ENCODE data around the gene SNX17.

DNA sequence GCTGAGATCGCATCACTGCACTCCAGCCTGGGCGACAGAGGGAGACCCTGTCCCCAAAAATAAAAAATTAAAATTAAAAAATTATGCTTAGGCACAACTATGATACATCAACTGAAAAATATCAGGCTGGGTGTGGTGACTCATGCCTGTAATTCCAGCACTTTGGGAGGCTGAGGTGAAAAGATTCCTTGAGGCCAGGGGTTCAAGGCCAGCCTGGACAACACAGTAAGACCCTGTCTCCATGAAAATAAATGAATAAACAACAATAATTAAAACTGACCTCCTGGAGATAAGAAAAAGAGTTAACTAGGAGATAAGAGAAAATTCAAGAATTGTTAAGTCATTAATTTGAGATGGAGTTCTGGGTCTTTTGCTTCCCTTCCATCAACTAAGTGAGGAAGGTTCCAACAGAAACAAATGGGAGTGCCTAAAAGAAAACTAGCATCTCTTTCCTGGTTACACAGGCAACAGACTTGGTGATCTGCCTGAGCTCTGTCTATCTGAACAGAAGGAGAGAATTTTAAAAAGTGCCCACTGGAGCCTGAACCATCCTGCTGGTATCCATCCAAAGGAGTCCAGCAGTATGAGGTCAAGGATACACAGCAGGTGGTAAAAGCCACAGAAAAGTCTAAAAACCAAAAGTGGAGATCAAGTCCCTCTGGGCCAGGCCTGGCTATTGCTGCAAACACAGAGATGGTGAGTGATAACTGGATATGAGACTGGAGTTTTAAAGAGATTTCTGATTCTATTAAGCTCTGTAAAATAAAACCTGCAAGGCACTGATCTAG is 30.1 kb downstream of the SNX17 start:
- no peak for TF ChIP-seq CTCF (IDR thresholded peaks at IDR 0.05; ENCODE audit: insufficient read depth, low read depth, low read length)
- TF ChIP-seq EZH2 (IDR thresholded peaks at IDR 0.05; ENCODE audit: insufficient read depth, low read length) = no peak
